Cardiac ventricle fibroblast (primary cell): ENCODE results near the gene GNAS. TPM values are rescaled to one million over a fixed set of nuclear protein-coding genes. Genes with fewer than 3 reads are reported as not detected.

ENCODE experiments used
- total RNA-seq: library from RNA; depleted of rRNA; stranded (reverse); fragments of >200 nt; gene quantifications from 2 replicates; pipeline ENCODE4 v1.2.3, GENCODE V29; 2015

Gene GNAS
- total RNA-seq, result 647 and 679 TPM in 2 replicates

DNA sequence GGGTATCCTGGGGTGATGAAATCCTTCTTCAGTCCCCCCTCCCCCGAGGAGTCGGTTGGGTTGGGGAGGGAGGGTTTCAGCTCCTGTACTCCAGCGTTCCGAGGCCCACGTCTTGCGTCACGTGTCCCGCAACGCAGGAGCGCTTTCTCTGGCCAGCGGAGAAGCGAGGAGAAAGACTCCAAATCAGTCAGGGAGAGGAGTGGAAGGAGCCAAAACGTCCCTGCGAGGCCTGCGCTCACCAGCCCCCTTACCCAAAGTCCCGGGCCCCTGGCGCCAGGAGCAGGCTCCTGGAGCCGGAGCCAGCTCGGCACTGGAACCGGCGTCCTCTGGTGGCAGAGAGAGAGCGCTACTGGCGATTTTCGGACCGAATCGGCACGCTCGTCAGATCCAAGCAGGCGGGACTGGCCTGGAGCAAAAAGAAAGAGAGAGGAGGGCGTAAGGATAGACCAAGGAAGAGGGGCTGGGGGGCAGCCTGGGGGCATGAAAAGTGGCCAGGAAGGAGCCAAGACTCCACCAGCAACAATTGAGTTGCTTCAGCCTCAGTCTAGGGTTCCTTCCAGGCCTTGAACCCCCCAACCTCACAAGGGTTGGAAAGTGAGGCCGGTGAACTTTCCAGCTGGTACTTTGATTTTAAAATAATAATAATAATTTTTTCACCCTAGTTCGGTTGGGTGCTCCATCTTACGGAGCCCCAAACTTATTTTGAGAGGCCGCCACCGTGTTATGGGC is at the start of gene GNAS:
GNAS (plus strand) TSS at position 174 of the 729 bp plus-strand sequence.

DNA sequence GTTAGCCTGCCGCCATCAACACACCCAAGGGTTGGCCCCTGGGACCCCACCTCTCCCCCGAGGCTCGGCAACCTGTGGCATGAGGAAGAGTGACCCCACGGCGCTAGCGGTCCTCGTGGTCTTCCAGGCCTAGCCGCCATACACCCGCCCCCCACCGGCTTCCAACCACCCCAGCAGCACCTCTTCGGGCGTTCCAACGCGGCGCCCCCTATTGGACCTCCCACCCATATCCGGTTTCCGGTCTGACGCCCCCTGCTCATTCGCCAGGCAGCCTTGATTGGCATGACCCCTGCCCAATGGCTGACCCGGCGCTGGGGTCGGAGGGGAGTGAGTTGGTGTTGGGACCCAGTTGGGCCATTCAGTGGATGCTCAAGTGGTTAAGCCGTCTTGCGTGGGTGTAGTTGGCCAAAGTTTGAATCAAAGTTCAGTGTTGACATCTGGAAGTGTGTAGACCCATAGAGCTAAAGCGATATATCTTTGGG is 1.8 kb upstream of the GNAS start, which contains the start of gene GNAS-AS1:
GNAS-AS1 (minus strand) TSS at position 210 of the 482 bp plus-strand sequence.

Other genes starting within 250 kb of the GNAS start
- gene STX16, start 201.4 kb upstream of the GNAS start, total RNA-seq, result 20.4 and 24.9 TPM in 2 replicates
- gene NPEPL1, start 159.9 kb upstream of the GNAS start, total RNA-seq, result 17.2 and 25.0 TPM in 2 replicates
- 0.49 and 0.75 TPM in 2 replicates for gene GNAS-AS1, start 1.8 kb upstream of the GNAS start, total RNA-seq
- 27.8 and 31.4 TPM in 2 replicates for gene NELFCD, start 128.5 kb downstream of the GNAS start, total RNA-seq
- 113 and 136 TPM in 2 replicates for gene CTSZ, start 154.5 kb downstream of the GNAS start, total RNA-seq
- gene TUBB1, start 166.7 kb downstream of the GNAS start, total RNA-seq, result not detected in 2 replicates
- gene ATP5F1E, start 179.6 kb downstream of the GNAS start, total RNA-seq, result 18.9 TPM in 2 replicates
- 19.5 and 22.3 TPM in 2 replicates for gene PRELID3B, start 190.1 kb downstream of the GNAS start, total RNA-seq